Tibial nerve (tissue), 4 donors: ENCODE results near the gene TEX28. TPM values are rescaled to one million over a fixed set of nuclear protein-coding genes. Genes with fewer than 3 reads are reported as not detected.
"Not testable (repeated sequence)": the region's sequence is repeated elsewhere in the genome, so short reads cannot be mapped to it uniquely, and the experiment has no call there.

Experiments
- DNase-seq, 2 donors: peaks; one replicate each; pipeline ENCODE4 v3.0.0-alpha.2; 2019; ENCODE audit warnings: low spot score in 2 of 2
- H3K27ac ChIP-seq, 4 donors: fragments of 200-600 bp; sonication (generic) in 3 of 4; one replicate each; pipeline ENCODE4 v1.5.1; 2017 to 2019; ENCODE audit warnings: mild to moderate bottlenecking in 1 of 4
- H3K27me3 ChIP-seq, 2 donors: fragments of 200-600 bp; sonication (generic) in 1 of 2; one replicate each; pipeline versions ENCODE4 v1.5.1 to v1.6.0; 2017 to 2019
- H3K36me3 ChIP-seq, 3 donors: fragments of 200-600 bp; sonication (generic); one replicate each; pipeline ENCODE4 v1.5.1; 2018 to 2019
- H3K4me1 ChIP-seq, 4 donors: fragments of 200-600 bp; sonication (generic) in 3 of 4; one replicate each; pipeline ENCODE4 v1.5.1; 2017 to 2019
- H3K4me3 ChIP-seq, 4 donors: fragments of 200-600 bp; sonication (generic) in 3 of 4; one replicate each; pipeline ENCODE4 v1.5.1; 2017 to 2019; ENCODE audit warnings: mild to moderate bottlenecking in 1 of 4, moderate library complexity in 1 of 4
- H3K9me3 ChIP-seq, 4 donors: fragments of 200-600 bp; sonication (generic) in 3 of 4; one replicate each; pipeline ENCODE4 v1.5.1; 2017 to 2019
- WGBS, 2 donors: methylation state at CpG; one replicate each; pipeline ENCODE4 v1.1.5; 2018; 5-methylcytosine and 5-hydroxymethylcytosine counted together
- total RNA-seq, 4 donors: library from RNA; depleted of rRNA; stranded (reverse); fragments of >200 nt; gene quantifications; one replicate each; pipeline ENCODE4 v1.1.0, GENCODE V29; 2016

Gene TEX28
- total RNA-seq, 4 donors from 2014 or later, result not detected

DNA sequence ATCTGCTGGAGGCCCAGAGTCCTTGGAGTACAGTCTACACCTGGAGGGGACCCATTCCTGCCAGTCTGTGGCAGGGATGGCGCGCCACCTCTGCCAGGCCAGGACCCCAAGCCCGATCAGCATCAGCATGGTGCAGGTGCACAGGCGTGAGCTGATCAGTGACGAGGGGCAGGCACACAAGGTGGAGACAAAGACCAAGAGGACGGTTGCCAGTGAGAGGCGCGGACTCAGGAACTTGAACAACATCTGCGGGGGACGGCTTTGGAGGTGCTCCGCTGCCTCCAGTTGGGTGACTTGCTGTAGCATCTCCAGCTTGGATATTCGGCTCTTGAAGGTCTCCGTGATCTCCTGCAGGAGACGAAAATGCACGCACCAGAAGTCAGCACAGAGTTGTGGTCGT, 61.3 kb downstream of the TEX28 start:
- H3K27ac ChIP-seq, H3K27me3 ChIP-seq, H3K9me3 ChIP-seq, H3K36me3 ChIP-seq, H3K4me3 ChIP-seq, DNase-seq, H3K4me1 ChIP-seq: not testable (repeated sequence)
- WGBS, 2 donors, result no CpG with 5 or more reads among the region's 16 CpGs

- DNase-seq, H3K27me3 ChIP-seq, H3K4me1 ChIP-seq, H3K27ac ChIP-seq, H3K9me3 ChIP-seq, H3K36me3 ChIP-seq, H3K4me3 ChIP-seq: not testable (repeated sequence)
- WGBS, 2 donors, result no CpG with 5 or more reads among the region's 3 CpGs
These were observed 63.5 kb downstream of the TEX28 start for GRCh38 chrX:154231443-154231842.

DNA sequence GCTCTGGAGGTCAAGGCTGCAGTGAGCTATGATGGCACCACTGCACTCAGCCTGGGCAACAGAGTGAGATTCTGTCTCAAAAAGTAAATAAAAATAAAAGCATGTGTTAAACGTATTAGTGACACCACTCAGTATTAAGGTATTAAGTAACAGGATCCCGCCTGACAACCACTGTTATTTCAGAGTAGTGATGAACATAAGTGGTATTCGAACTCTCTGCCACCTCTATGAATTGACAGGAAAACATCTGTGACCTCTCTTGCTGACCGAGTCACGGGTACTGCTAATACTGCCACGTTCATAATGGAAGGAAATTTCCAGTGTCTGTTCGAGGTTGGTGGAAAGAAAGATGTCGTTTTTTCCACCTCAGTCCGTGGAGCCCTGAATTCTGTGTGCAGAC, 68.2 kb downstream of the TEX28 start:
- not testable (repeated sequence) for H3K36me3 ChIP-seq, H3K9me3 ChIP-seq, H3K4me3 ChIP-seq, H3K4me1 ChIP-seq, H3K27ac ChIP-seq, DNase-seq, H3K27me3 ChIP-seq
- WGBS, 2 donors, result no CpG with 5 or more reads among the region's 9 CpGs

DNA sequence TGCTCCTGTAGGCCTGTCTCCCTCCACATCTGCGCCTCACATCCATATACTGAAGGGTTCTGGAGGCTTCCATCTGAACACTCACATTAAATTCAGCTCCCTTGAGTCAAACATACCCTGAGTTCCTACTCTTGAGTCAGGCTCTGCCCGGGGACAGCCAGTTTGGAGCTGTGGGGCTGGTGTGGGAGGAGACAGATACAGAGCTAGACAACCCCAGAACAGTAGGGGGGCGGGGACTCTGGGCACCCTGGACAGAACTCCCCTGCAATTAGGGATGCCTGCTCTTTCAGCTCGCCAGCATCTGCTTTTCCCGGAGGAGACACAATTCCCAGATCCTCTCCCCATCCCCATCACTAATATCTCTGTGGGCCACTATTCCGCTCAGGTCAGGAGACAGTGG, 69.6 kb downstream of the TEX28 start:
- not testable (repeated sequence) for H3K36me3 ChIP-seq, H3K27ac ChIP-seq, DNase-seq, H3K4me1 ChIP-seq, H3K9me3 ChIP-seq, H3K27me3 ChIP-seq, H3K4me3 ChIP-seq
- WGBS, 2 donors, result no CpG with 5 or more reads among the region's 6 CpGs

Other genes with a start within 250 kb of the TEX28 start
- 10 to 100 TPM; 71.6 to 96.5 (median 83.1) TPM for gene MECP2, start 197.4 kb downstream of the TEX28 start, total RNA-seq
- gene OPN1LW, start 150.9 kb downstream of the TEX28 start, total RNA-seq, result not detected
- not detected for gene OPN1MW, start 112.5 kb downstream of the TEX28 start, total RNA-seq
- not detected for gene OPN1MW2, start 75.4 kb downstream of the TEX28 start, total RNA-seq
- gene OPN1MW3, start 37.5 kb downstream of the TEX28 start, total RNA-seq, result not detected
- not detected for gene TKTL1, start 671 bp upstream of the TEX28 start, total RNA-seq
- 1,000 to 10,000 TPM in 3 of 4 donors, 100 to 1,000 TPM in 1; 995 to 1,349 (median 1,139) TPM for gene FLNA, start 79.5 kb upstream of the TEX28 start, total RNA-seq
- gene EMD, start 84.2 kb upstream of the TEX28 start, total RNA-seq, result 10 to 100 TPM; 38.0 to 72.6 (median 46.7) TPM
- gene RPL10, start 103.3 kb upstream of the TEX28 start, total RNA-seq, result 1,000 to 10,000 TPM; 4,372 to 6,501 (median 5,244) TPM
- 10 to 100 TPM; 21.4 to 36.0 (median 28.6) TPM for gene DNASE1L1, start 114.1 kb upstream of the TEX28 start, total RNA-seq
- gene TAFAZZIN, start 116.4 kb upstream of the TEX28 start, total RNA-seq, result 100 to 1,000 TPM in 2 of 4 donors, 10 to 100 TPM in 2; 78.9 to 138 (median 97.7) TPM
- gene ATP6AP1, start 133.6 kb upstream of the TEX28 start, total RNA-seq, result 10 to 100 TPM; 42.9 to 59.7 (median 50.4) TPM
- gene GDI1, start 142.0 kb upstream of the TEX28 start, total RNA-seq, result 100 to 1,000 TPM; 114 to 179 (median 152) TPM
- gene FAM50A, start 149.0 kb upstream of the TEX28 start, total RNA-seq, result 10 to 100 TPM; 47.5 to 90.6 (median 63.0) TPM
- gene PLXNA3, start 163.2 kb upstream of the TEX28 start, total RNA-seq, result 10 to 100 TPM; 17.0 to 44.4 (median 24.2) TPM
- gene LAGE3, start 184.2 kb upstream of the TEX28 start, total RNA-seq, result 10 to 100 TPM; 18.8 to 46.5 (median 35.0) TPM
- gene UBL4A, start 191.5 kb upstream of the TEX28 start, total RNA-seq, result 10 to 100 TPM; 39.0 to 58.5 (median 43.4) TPM
- gene SLC10A3, start 195.5 kb upstream of the TEX28 start, total RNA-seq, result 10 to 100 TPM; 17.8 to 40.6 (median 27.0) TPM
- 10 to 100 TPM; 40.9 to 76.5 (median 55.7) TPM for gene FAM3A, start 221.1 kb upstream of the TEX28 start, total RNA-seq